NCI-H510A (cell line): ENCODE data around the gene TOMM5.
"Not testable (repeated sequence)": the region's sequence is repeated elsewhere in the genome, so short reads cannot be mapped to it uniquely, and the experiment has no call there.

Source experiments
- DNase-seq: peaks from one replicate; lab custom pipeline; 2025; lab: John Stamatoyannopoulos, UW

The TOMM5 gene

GRCh38 chr9:37611961-37612360, 19.6 kb upstream of the TOMM5 start:
- no peak for DNase-seq

- no peak for DNase-seq
Observed at GRCh38 chr9:37611014-37611413, 18.6 kb upstream of the TOMM5 start.

- no peak for DNase-seq
Observed at GRCh38 chr9:37609735-37610397, 17.5 kb upstream of the TOMM5 start.

GRCh38 chr9:37608250-37608649, 15.9 kb upstream of the TOMM5 start:
- no peak for DNase-seq

- no peak for DNase-seq
Observed at GRCh38 chr9:37604296-37604695, 11.9 kb upstream of the TOMM5 start.

GRCh38 chr9:37602817-37603216, 10.4 kb upstream of the TOMM5 start:
- no peak for DNase-seq

GRCh38 chr9:37602061-37602460, 9.7 kb upstream of the TOMM5 start:
- DNase-seq = not testable (repeated sequence)

- no peak for DNase-seq
Observed at GRCh38 chr9:37596504-37596903, 4.1 kb upstream of the TOMM5 start.

- DNase-seq = no peak
Observed at GRCh38 chr9:37593883-37594448, 1.6 kb upstream of the TOMM5 start.

GRCh38 chr9:37587521-37587920, 4.9 kb downstream of the TOMM5 start:
- DNase-seq = no peak

- DNase-seq = no peak
Observed at GRCh38 chr9:37583522-37584121, 8.8 kb downstream of the TOMM5 start.

GRCh38 chr9:37582548-37583157, 9.7 kb downstream of the TOMM5 start:
- no peak for DNase-seq

GRCh38 chr9:37575921-37576721, 16.3 kb downstream of the TOMM5 start, which contains the start of gene FBXO10:
Gene FBXO10 (minus strand): TSS chr9:37576380. CDS start chr9:37541768, 34,612 bp downstream.
- peak; percentile 36 for DNase-seq

- no peak for DNase-seq
Observed at GRCh38 chr9:37575511-37575914, 16.9 kb downstream of the TOMM5 start.

- DNase-seq = no peak
Observed at GRCh38 chr9:37575001-37575400, 17.4 kb downstream of the TOMM5 start.

- no peak for DNase-seq
Observed at GRCh38 chr9:37574241-37574721, 18.1 kb downstream of the TOMM5 start.

GRCh38 chr9:37571282-37571681, 21.1 kb downstream of the TOMM5 start:
- no peak for DNase-seq

- DNase-seq = no peak
Observed at GRCh38 chr9:37566716-37567115, 25.7 kb downstream of the TOMM5 start.

- no peak for DNase-seq
Observed at GRCh38 chr9:37565661-37566618, 26.5 kb downstream of the TOMM5 start.

GRCh38 chr9:37564916-37565315, 27.5 kb downstream of the TOMM5 start:
- no peak for DNase-seq
